Hematopoietic multipotent progenitor cell treated with erythropoietin and hydrocortisone succinate and interleukin-3 and kit ligand, for 4 days (in vitro differentiated cells): ENCODE measurements around the gene FMNL2.

Experiments used
- DNase-seq: peaks from one replicate; pipeline ENCODE4 v3.0.0-alpha.2; 2015

FMNL2 gene

DNA sequence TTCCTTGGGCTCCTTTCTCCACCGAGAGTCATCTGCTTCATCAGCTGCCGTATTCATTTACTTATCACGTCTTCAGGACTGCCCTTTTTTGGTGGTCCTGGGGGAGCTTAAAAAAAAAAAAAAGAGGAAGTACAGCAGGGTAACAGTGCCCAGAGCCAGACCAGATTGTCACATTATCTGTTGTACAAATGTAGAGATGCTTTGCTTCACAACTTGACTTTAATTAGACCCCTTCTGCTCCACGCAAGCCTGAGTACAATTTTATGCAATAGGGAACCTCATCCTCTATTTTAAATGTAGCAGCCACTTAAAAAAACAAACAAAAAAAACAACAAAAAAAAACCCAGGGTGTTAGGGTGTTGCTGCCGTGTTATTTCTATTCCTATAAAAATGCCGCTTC, 254.0 kb downstream of the FMNL2 start:
- peak; percentile 75 for DNase-seq

DNA sequence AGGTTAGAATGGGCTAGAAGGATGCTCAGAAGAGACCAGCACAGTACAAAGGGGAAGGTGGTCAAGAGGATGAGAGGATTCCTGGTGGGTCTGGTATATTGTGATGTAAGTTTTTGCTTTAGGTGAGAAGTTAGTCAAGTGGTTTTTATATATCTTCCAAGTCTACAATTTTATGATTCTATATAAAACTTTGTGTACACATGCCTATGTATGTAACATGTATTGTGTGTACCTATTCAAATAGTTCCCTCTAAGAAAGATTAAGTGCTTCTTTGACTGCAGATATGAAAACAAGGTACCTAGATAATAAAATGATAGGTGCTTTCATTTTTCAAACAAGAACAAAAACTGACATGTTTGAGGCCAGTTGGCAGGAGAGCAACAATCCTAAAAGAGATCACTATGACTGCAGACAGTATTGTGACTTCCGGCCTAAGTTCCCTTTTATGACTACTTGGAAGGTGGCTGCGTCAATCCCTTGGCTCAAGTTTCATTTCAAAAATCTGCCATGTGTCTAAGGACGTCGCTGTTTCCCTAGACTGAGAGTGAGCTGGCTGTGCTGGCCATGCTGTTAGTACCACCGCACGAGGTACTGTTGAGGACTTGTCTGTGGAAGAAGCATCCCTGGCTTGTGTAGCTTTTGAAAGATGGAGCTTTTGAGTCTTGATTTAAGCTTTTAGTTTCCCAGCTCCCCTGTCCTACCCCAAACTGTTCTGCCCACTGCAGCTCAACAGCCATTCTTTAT, 259.2 kb downstream of the FMNL2 start:
- DNase-seq: peak; percentile 82

DNA sequence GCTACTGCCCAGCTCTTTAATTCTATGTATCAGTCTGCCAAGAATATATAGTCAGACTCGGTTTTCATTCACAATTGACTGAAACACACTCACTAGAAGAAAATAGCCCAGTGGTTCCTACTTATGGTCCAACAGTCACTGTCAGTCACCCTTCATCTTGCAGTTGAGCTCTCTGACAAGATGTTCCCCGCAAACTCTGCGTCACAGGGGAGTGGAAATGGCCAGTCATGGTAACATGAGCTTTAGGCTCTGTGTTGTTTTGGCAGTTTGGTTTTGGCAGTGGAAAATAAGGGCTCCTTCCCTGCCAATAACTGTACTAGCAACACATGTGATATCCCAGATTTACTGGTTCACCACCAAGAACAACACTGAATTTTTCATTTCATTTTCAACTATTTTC, 259.8 kb downstream of the FMNL2 start:
- DNase-seq: no peak

DNA sequence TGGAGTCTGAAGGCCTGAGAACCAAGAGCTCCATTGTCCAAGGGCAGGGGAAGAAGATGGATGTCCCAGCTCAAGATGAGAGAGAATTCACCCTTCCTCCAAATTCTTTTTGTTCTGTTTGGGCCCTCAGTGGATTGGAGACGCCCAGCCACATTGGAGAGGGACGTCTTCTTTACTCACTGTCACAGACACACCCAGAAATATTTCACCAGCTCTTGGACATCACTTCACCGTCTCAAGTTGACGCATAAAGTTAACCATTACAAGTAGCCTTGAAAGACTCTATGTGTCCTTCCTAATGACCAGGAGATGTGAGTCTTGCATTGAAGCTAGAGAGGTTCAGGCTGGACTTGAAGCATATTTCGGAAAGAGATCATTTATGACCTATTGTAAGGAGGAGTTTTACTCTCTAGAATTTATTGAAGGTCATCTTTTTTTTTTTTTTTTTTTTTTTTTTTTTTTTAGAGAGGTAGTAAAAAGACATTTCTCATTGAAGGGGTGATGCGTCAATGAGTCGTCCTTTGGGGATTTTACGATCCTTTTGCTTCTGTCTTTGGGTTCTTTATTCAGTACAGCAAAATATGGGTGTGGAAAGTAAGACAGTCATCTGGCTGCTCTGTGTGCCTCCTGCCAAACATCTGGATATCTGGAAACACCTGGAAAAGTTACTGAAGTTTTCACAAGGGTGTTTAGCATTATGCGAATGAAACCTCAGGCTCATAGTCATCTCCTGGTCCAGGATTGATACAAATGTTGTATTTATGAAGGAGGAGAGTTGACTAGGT, 264.2 kb downstream of the FMNL2 start:
- no peak for DNase-seq

DNA sequence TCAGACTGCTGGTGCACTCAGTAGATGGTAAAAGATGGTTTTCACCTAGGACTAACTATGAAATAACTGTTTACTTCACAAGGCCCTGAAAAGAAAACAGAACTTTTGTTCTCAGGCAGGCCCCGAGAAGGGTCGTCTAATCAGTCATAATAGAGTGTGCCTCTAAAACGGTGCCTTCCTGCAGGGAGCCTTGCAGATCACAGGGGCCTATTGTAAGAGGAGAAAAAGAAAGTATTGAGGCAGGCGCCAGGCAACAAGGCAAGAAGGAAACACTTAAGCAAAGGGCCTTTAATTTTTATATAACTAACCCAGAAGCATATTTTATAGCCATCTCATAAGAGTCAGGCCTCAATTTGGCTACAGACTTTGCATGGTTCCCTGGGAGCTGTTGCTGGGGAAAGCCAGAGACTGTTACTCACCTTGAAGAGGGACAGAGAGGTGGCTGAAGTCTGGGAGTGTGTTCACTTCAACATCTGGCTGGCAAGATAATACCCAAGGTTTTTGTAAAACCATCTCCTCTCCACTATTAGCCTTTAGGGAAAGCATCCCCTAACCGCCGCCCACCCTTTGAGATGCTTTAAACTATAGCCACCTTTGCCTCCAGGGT, 265.2 kb downstream of the FMNL2 start:
- no peak for DNase-seq

DNA sequence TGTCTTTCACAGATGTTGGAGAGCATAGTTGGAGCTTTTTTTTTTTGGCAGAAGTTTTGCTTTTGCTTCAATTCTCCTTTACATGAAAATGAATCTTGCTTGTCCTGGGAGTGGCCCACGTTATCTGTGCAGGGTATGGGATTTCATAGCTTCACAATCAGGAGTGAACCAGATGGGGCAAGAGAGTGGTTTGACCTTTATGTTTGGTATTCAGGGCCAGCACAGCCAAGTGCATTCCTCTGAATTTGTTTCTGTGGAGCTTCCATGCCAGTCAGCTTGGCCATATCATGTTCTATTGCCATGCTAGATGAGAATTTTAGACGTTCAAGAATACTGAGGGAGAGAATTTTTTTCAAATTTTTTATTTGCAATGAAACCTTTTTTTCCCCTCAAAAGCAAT, 265.7 kb downstream of the FMNL2 start:
- DNase-seq: no peak

DNA sequence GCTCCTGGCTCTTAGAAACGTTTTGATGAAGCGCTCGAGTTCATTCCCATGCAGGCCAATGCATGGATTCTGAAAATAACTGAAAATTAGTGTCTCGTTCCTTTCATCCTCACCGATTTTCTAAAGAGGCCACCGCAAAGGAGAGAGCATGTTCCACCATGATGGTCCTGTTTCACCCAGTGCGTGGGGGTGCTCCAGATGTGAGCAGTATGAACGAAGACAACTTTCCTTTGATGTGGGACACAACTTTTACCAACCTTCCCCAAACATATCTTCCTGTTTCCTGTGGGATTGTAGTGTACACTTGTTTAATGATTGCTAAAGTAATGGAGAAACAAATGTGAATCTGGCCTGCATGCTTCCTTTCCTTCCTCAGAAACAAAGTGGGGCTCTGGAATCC, 267.8 kb downstream of the FMNL2 start:
- no peak for DNase-seq

DNA sequence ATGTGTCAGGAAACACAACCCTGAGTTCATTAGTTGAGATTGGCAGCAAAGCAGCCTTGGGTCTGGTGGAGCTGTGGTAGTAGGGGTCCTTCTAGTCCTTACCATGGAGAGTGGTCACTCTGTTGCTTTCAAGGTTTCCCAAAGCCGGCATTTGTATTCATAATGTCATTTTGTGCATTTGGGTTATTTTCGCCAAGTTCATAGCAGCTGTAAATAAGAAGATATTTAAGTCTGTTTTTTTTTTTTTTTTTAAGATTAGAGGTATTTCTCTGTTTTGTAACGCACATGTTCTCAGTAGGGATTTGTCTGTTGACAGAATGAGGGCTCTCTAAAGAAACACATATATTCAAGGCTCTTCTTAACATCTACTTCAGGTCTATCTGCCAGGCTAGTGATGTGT, 268.2 kb downstream of the FMNL2 start:
- DNase-seq: no peak

DNA sequence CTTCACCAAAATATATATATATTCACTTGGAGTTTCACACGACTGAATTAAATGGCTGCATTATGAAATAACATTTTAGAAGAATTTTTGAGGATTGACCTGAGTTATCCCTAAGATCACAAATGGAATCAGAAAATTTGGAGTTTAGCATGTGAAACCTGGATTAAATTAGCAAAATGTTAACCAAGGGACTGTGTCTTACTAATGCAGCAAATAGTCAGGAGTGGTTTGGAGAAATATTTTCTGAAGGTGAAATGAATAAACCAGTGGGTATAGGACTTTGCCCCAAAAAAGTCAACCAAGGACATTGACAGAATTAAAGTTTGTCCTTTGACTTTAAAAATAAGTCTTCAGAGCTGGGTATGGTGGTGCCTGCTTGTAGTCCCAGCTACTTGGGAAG, 271.1 kb downstream of the FMNL2 start:
- no peak for DNase-seq

DNA sequence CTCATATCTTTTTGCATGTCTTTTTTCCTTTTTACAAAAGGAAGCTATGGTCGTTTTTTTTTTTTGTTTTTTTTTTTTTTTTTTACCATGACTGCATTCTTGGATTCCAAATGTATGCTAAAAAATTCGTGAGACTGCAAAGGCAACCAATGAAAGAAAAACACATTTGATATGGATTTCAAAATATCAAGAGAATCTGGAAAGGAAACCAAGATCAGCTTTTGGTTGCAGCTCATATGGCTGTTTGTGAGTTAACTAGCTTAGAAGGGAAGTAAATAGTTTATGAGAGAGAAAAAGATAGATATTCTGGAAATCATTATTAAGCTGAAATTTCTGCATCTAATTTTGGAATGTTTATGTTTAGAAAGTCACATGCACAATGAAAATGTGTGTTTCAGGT, 272.0 kb downstream of the FMNL2 start:
- no peak for DNase-seq

DNA sequence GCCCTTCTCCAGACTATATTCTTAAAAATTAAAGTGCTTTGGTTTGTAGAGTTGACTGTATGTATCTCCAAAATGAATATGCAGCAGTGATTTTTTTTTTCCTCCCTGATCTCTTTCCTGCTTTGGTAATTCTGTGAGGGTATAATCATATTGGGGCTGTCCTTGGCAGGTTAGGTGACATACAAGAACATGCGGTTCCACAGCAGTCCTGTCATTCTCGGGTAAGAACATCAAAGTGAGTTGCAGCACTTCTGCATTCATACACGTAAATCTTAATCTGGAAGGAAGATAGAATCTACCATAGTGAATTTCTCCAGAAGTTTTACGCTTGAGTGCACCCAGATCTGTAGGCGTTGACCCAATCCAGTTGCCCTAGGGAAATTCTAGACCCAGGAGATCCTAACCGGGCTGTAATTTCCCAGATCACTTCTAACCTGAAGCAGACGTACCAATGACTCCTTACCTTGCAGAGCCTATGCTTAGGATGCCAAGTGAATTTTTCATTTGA, 272.9 kb downstream of the FMNL2 start:
- no peak for DNase-seq

DNA sequence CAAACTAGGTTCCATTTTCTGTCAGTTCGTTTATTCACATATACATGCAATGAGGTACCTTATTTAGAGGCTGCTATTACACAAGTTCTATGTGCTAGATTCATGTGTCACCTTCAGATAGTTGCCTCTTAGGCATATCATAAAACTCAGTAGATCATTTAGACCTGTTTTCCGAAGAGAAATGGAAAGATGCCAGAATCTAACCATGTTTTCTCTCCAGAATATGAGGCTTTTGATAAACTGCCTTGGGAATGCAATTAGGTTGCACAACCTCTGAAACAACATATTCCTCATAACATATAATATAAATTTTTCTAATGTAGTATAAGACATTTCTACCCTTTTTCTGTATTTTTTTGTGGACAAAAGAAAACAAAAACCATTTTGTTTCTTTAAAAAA, 274.2 kb downstream of the FMNL2 start:
- no peak for DNase-seq

DNA sequence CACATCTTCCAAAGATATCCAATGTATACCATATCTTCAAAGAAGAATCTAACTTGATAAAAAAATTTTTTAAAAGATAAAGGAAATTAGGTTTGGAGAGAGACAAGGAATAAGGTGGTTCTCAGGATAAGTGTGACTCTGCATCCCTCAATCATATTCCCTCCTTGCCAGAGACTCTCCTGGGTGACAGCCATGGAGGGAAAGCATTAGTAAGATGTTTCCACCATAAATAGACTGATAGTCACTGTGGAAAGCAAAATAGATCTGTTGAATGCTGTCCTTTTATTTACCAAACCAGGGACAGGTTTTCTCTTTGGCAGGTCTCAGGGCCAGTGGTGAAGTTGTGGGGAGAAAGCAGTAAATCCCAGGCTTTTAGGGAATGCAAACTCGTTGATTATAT, 274.7 kb downstream of the FMNL2 start:
- no peak for DNase-seq

DNA sequence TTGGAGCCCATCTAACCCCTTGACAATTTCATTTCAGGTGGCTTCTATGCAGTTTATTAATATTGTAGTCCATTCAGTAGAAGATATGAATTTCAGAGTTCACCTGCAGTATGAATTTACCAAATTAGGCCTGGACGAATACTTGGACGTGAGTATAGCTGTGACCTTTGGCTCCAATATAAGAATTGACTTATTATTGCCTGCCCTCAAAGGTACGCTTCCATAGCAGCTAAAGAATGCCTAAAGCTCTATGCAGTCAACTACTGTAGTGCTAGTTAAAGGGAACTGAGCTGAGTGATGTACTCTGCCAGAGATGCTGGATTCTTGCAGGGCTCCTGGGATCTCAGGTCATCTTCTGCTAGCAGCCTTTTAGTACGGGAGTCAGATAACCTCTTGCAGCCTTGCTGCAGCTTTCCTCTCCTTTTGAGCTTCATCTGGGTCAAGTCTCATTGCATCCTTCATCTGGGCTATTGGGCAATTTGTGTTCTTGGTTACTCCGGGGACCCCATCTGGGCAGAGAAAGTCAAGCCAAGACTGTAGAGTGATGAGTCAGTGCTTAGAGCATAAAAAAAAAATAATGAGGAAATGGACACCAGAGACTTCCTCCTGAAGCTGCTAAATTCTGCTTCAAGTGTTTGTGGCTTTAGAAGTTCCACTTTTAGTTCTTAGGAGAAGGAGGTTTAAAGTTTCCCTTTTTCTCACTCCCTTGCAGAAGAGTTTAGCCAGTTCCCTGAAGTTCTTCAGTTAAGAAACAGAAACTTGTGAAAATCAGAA, 276.7 kb downstream of the FMNL2 start:
- peak; percentile 89 for DNase-seq

DNA sequence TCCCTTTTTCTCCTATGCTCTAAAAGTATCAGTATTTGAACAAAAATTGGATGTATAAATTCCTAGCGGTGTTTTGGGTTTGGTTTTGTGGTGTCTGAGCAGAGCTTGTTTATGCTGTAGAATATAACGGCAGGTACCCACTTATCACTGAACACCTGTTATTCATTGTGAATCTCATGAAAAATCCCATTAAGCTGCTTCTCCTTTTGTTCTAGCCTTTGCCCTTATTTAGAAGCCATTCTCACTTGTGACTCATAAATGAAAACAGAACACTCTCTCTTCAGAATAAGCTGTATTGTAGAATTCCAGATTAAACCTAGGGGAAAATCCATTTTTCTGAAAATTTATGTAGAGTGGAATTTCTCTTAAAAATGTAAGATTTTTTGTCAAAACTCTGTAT, 278.3 kb downstream of the FMNL2 start:
- no peak for DNase-seq

DNA sequence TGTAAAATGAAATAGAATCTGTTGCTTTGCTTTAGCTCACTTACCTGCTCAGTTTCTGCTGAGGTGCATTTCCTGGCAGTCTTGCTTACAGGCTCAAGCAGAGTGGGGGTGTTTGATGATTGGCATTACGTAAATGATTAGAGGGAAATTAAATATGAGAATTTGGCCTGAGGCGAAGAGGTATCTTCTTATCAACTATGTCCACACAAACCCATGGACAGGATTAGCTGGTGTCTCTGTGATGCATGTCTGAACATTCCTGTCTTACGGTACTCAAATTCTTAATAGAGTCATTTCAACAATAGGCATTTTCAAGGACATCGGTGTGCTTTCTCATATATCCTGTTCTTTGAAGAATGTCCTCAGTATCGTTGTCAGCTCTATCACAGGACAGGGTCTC, 280.2 kb downstream of the FMNL2 start:
- no peak for DNase-seq

DNA sequence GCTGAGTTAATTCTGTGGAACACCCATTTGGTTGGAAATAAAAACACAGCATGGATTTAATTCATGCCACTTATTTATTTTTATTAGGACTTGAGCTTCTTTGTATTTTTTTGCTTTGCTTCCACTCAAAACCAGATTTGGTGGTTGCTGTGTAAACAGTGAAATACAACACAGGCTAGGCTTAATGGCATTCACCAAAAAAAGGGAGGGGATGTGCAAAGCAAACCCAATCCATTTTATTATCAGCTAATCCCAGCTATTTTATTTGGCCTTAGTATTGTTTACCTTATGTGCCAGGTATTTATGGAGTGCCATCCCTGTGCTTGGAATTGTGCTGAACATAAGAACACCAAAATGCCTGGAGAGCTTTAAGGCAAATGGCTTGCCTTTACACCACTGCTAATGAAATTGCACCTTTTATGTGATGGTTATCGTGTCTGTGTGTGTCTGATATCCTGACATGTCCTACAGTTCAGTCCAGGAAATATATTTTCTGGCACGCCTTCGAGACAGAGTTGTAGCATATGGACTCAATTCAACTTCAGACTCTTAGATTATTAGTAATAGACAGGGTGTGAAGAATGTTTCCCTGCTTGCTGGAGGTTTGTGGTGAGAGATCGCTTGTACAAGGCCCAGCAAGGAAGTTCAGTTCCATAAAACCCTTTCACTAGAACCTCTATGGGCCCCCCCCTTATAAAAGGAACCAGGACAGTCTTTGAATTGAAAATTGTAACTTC, 282.6 kb downstream of the FMNL2 start:
- DNase-seq: no peak

DNA sequence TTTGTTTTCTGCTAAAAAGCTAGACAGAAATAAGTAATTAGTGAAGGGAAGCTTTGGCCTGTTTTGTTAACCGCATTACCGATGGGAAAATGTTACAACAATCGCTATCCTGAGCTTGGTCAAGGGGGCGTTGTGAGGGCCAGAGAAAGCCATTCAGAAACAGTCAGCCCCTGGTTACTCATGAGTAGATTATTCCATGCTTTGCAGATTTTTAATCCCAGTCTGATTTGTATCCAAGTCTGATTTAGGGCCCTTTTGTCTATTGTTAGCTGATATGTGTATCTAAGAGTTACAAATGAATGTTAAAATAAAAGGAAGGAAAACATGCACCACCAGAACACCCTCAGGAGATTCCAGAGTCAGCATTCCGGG, 283.2 kb downstream of the FMNL2 start:
- no peak for DNase-seq

DNA sequence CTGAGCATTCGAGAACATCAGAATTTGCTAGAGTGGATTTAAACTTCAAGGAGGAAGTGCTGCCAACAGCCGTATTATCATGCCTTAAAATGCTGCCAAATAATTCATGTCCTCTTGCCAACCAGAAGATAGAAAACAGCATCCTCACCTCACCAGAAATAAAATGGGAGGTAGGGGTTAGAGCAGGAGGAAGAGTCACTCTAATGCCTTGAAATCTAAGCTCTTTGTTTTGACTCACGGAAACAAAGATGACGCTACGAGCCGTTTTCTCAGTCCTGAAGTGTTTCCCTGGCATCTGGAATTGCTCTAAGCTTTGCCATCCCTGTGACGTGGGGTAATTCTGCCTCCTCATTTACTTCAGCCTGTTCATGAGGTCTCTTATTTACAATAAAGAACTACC, 285.2 kb downstream of the FMNL2 start:
- no peak for DNase-seq

DNA sequence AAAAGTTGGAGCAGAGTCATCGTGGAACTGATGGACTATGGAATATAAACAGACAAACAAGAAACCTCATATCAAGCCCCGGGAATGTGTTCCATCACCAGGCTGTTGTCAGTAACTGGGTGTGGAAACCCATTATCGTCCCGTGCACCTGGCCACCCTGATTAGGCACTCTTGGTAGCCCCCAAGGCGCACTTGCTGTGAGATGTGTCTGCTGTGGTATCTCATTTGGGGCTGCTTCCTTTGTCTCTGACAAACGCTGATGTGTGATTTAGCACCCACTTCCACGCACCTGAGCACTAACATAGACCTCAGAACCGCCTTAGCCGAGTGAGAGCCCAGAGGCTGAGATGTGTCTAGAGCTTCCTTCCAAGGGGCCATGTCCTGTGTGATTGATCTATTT, 286.0 kb downstream of the FMNL2 start:
- DNase-seq: no peak

DNA sequence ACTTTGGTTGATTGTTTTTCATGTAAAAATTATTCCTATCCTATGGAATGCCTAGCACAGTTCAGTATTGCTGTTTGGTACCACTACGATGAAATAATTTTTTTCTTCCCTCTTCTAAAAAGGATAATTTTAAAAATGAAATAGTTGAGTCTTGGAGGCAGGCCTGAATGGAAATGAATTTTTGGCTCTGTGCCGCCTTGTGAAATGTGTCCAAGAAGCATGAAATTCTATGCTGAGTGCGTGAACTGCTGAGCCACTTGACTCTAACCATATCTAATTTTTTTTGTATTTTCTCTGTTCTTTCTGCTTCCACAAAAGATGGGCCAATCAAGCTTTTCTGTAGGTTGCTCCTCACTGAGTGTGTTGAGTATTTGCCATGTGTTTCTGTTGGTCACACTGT, 287.2 kb downstream of the FMNL2 start:
- no peak for DNase-seq

DNA sequence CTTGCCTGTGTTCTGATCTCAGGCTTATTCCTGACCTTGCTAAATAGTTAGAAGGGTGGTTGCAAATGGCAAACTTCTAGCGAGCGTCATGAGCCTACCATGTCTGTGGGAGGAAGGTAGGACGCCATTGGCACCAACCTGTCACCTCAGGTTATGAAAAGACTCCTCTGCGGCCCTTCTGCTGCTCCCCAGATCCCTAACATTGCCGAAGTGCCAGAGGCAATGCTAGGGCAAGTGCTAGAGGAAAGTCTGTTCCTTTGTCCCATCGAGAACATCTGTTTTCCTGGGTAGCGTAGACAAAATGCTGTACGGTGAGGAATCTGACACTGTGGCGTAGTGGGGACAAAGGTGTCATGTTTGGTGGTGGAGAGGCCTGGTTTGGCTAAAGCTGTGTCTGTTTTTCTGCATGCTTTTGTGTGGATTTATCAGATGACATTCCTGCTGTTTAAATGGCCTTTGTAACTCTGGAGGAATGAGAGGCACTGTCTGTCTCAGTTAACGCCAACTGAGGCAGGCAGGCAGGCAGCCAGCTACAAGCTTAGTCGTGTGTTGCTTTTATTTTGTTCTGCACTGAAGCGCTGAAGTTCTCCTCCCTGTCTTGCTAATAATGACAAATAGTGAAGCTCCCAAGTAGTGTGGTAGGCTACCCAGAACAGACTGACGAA, 288.2 kb downstream of the FMNL2 start:
- no peak for DNase-seq
